Liver (tissue), 9 donors: ENCODE results near the gene NRM. TPM values are rescaled to one million over a fixed set of nuclear protein-coding genes. Genes with fewer than 3 reads are reported as not detected.

Source experiments
- DNase-seq: peaks from one replicate; pipeline ENCODE4 v3.0.0-alpha.2; 2017; ENCODE audit warnings: low spot score
- H3K27ac ChIP-seq, 2 donors: one replicate each; pipeline ENCODE4 v1.7.0; 2013; ENCODE audit warnings: inconsistent platforms in 2 of 2, low read length in 2 of 2, control low read depth in 1 of 2, low read depth in 1 of 2, mild to moderate bottlenecking in 1 of 2
- H3K27me3 ChIP-seq, 4 donors: one replicate each; pipeline versions ENCODE4 v1.6.1 to v1.7.0; 2013; ENCODE audit warnings: low read length in 3 of 4, inconsistent platforms in 1 of 4, mild to moderate bottlenecking in 1 of 4, moderate library complexity in 1 of 4; ENCODE audit not compliant: control insufficient read depth in 4 of 4, insufficient read depth in 4 of 4
- H3K36me3 ChIP-seq, 4 donors: one replicate each; pipeline versions ENCODE4 v1.6.1 to v1.7.0; 2013; ENCODE audit warnings: low read length in 3 of 4, mild to moderate bottlenecking in 3 of 4, low read depth in 1 of 4, moderate library complexity in 1 of 4; ENCODE audit not compliant: control insufficient read depth in 4 of 4, insufficient read depth in 3 of 4
- H3K4me1 ChIP-seq, 4 donors: one replicate each; pipeline versions ENCODE4 v1.6.1 to v1.7.0; 2013; ENCODE audit warnings: low read length in 3 of 4, mild to moderate bottlenecking in 3 of 4, moderate library complexity in 1 of 4; ENCODE audit not compliant: control insufficient read depth in 4 of 4, insufficient read depth in 4 of 4
- H3K4me3 ChIP-seq, 3 donors: one replicate each; pipeline versions ENCODE4 v1.6.1 to v1.7.0; 2013; ENCODE audit warnings: low read length in 3 of 3, control low read depth in 1 of 3, low read depth in 1 of 3, mild to moderate bottlenecking in 1 of 3
- H3K9ac ChIP-seq, 2 donors: one replicate each; pipeline ENCODE4 v1.7.0; 2013; ENCODE audit warnings: low read length in 2 of 2, mild to moderate bottlenecking in 2 of 2, moderate library complexity in 2 of 2, control low read depth in 1 of 2, low read depth in 1 of 2
- H3K9me3 ChIP-seq, 4 donors: one replicate each; pipeline versions ENCODE4 v1.6.1 to v1.7.0; 2013; ENCODE audit warnings: low read length in 3 of 4; ENCODE audit not compliant: control insufficient read depth in 4 of 4
- ATF3 ChIP-seq: IDR thresholded peaks from 2 replicates; pipeline ENCODE4 v1.6.1; 2016; ENCODE audit warnings: antibody characterized with exemption
- CTCF ChIP-seq: fragments of 150-350 bp; IDR thresholded peaks from 2 replicates; pipeline ENCODE4 v1.5.1; 2017; ENCODE audit warnings: improper control_type of control experiment, low read depth, low read length; ENCODE audit not compliant: missing input control
- EGR1 ChIP-seq, 2 donors: IDR thresholded peaks; 2 replicates each; pipeline ENCODE4 v1.6.1; 2016 to 2018; ENCODE audit warnings: antibody characterized with exemption in 2 of 2, low read depth in 2 of 2
- FOXA1 ChIP-seq: IDR thresholded peaks from 2 replicates; pipeline ENCODE4 v1.6.1; 2016; ENCODE audit warnings: antibody characterized with exemption
- FOXA2 ChIP-seq: IDR thresholded peaks from 2 replicates; pipeline ENCODE4 v1.6.1; 2016; ENCODE audit warnings: antibody characterized with exemption
- GABPA ChIP-seq, 2 donors: IDR thresholded peaks in 1 of 2; conservative IDR thresholded peaks in 1 of 2; 2 replicates each; pipeline ENCODE4 v1.6.1; 2016; ENCODE audit warnings: antibody characterized with exemption in 2 of 2, mild to moderate bottlenecking in 1 of 2, moderate library complexity in 1 of 2
- HNF4A ChIP-seq, 2 donors: conservative IDR thresholded peaks; 2 replicates each; pipeline ENCODE4 v1.6.1; 2016; ENCODE audit warnings: antibody characterized with exemption in 2 of 2, mild to moderate bottlenecking in 2 of 2
- HNF4G ChIP-seq: IDR thresholded peaks from 2 replicates; pipeline ENCODE4 v1.6.1; 2016; ENCODE audit warnings: antibody characterized with exemption
- JUND ChIP-seq, 2 donors: IDR thresholded peaks; 2 replicates each; pipeline ENCODE4 v1.6.1; 2016; ENCODE audit warnings: antibody characterized with exemption in 2 of 2
- MAX ChIP-seq: IDR thresholded peaks from 2 replicates; pipeline ENCODE4 v1.6.1; 2016; ENCODE audit warnings: antibody characterized with exemption
- NR2F2 ChIP-seq: IDR thresholded peaks from 2 replicates; pipeline ENCODE4 v1.6.1; 2016; ENCODE audit warnings: antibody characterized with exemption
- RAD21 ChIP-seq, 2 donors: IDR thresholded peaks; 2 replicates each; pipeline ENCODE4 v1.6.1; 2016; ENCODE audit warnings: antibody characterized with exemption in 2 of 2, mild to moderate bottlenecking in 2 of 2
- REST ChIP-seq: IDR thresholded peaks from 2 replicates; pipeline ENCODE4 v1.6.1; 2016; ENCODE audit warnings: antibody characterized with exemption, mild to moderate bottlenecking
- RXRA ChIP-seq, 2 donors: IDR thresholded peaks; 2 replicates each; pipeline ENCODE4 v1.6.1; 2017 to 2018; ENCODE audit warnings: antibody characterized with exemption in 2 of 2, mild to moderate bottlenecking in 1 of 2
- SP1 ChIP-seq: IDR thresholded peaks from 2 replicates; pipeline ENCODE4 v1.6.1; 2018; ENCODE audit warnings: antibody characterized with exemption, mild to moderate bottlenecking
- TAF1 ChIP-seq: conservative IDR thresholded peaks from 2 replicates; pipeline ENCODE4 v1.6.1; 2016; ENCODE audit warnings: antibody characterized with exemption, mild to moderate bottlenecking
- YY1 ChIP-seq: IDR thresholded peaks from 2 replicates; pipeline ENCODE4 v1.6.1; 2016; ENCODE audit warnings: antibody characterized with exemption, mild to moderate bottlenecking
- ZBTB33 ChIP-seq: IDR thresholded peaks from 2 replicates; pipeline ENCODE4 v1.6.1; 2016; ENCODE audit warnings: antibody characterized with exemption
- WGBS: extraction: QIAGEN DNeasy Blood & Tissue Kit; methylation state at CpG from one replicate; pipeline ENCODE4 v1.1.7; 2013; 5-methylcytosine and 5-hydroxymethylcytosine counted together
- polyA plus RNA-seq, 2 donors: library from polyadenylated mRNA; stranded (reverse) in 1 of 2; unstranded in 1 of 2; fragments of 200-250 nt in 1 of 2; fragments of >200 nt in 1 of 2; fragmentation: Nextera tagmentation in 1 of 2; extraction: Ambion mirVana in 1 of 2; gene quantifications; one replicate each; pipeline versions ENCODE4 v1.2.1 to v1.2.3, GENCODE V29; 2013 to 2015
- total RNA-seq, 2 donors: library from RNA; depleted of rRNA; stranded (reverse); fragments of >200 nt; gene quantifications; one replicate each; pipeline ENCODE4 v1.2.3, GENCODE V29; 2014
- donor health status: healthy.
- donor health status: healthy.
- donor health status: healthy.
- donor health status: healthy.
- donor health status: healthy.

The NRM gene
- total and polyA plus RNA-seq, 4 donors = 0.59 to 3.3 (median 2.4) TPM

GRCh38 chr6:30678964-30679726 is 11.6 kb downstream of the NRM start:
- peaks cover 13 to 82% (median 59%) of the 10 kb centered on the region in 4 donors for H3K4me1 ChIP-seq
- no peaks in the 10 kb centered on the region for H3K27me3 ChIP-seq
- H3K9me3 ChIP-seq = no peaks in the 10 kb centered on the region
- peak; percentile 92 for DNase-seq
- peak overlapping the region; percentile 30 to 43 (median 40) for H3K4me3 ChIP-seq
- TF ChIP-seq RAD21 (IDR thresholded peaks at IDR 0.05) (peak; percentile 98 to 99), ZBTB33 (no peak), TAF1 (no peak), HNF4A (conservative IDR thresholded peaks at IDR 0.05) (peak; percentile 93 to 95), NR2F2 (no peak), ATF3 (no peak), SP1 (peak; percentile 89), FOXA1 (no peak), CTCF (peak; percentile 96), GABPA (IDR thresholded peaks at IDR 0.05 in 1 of 2, conservative IDR thresholded peaks at IDR 0.05 in 1 of 2) (no peak), FOXA2 (no peak), YY1 (peak; percentile 66), JUND (IDR thresholded peaks at IDR 0.05) (peak in 1 of 2 donors; percentile 54), REST (peak; percentile 60), HNF4G (peak; percentile 82), EGR1 (IDR thresholded peaks at IDR 0.05; ENCODE audit: low read depth in 2 of 2) (no peak), RXRA (IDR thresholded peaks at IDR 0.05) (peak; percentile 15 to 74), MAX (peak; percentile 36)
- H3K9ac ChIP-seq = peak overlapping the region; percentile 52 to 86
- H3K27ac ChIP-seq = peak overlapping the region; percentile 88
- WGBS = 6% methylated on average over 31 of the region's 31 CpGs
- peaks cover 0 to 8% (median 5%) of the 10 kb centered on the region in 4 donors for H3K36me3 ChIP-seq
